NB4 (cell line): Measurements from ENCODE around the gene SLC51A.
"Not testable (repeated sequence)": the region's sequence is repeated elsewhere in the genome, so short reads cannot be mapped to it uniquely, and the experiment has no call there.

ENCODE experiments used
- DNase-seq: peaks from one replicate; pipeline ENCODE4 v3.0.0; 2010; ENCODE audit warnings: low read depth
- H3K4me3 ChIP-seq: one replicate; pipeline ENCODE4 v1.5.1; 2011; ENCODE audit warnings: mild to moderate bottlenecking, low read depth, low read length, moderate library complexity
- CTCF ChIP-seq: IDR thresholded peaks from one replicate; pipeline ENCODE4 v1.5.1; 2012; ENCODE audit warnings: low read depth, low read length
- MAX ChIP-seq: IDR thresholded peaks from 2 replicates; pipeline ENCODE4 v1.6.1; 2011; ENCODE audit warnings: low read depth, low read length
- MYC ChIP-seq: IDR thresholded peaks from 2 replicates; pipeline ENCODE4 v1.6.1; 2011; ENCODE audit warnings: low read depth, low read length
- POLR2A ChIP-seq: IDR thresholded peaks from 2 replicates; pipeline ENCODE4 v1.6.1; 2011; ENCODE audit warnings: mild to moderate bottlenecking; ENCODE audit not compliant: insufficient read length; ENCODE audit errors: extremely low read depth

The SLC51A gene

GRCh38 chr3:196179380-196180308 lies 36.7 kb upstream of the SLC51A start:
- TF ChIP-seq POLR2A: peak; percentile 14
- TF ChIP-seq MYC: peak; percentile 81
- TF ChIP-seq CTCF: no peak
- peak; percentile 71 for TF ChIP-seq MAX
- DNase-seq: peak; percentile 92
- H3K4me3 ChIP-seq: peak overlapping the region; percentile 14

GRCh38 chr3:196180346-196180745 lies 36.0 kb upstream of the SLC51A start:
- DNase-seq: no peak
- no peak for TF ChIP-seq POLR2A
- TF ChIP-seq MAX: no peak
- TF ChIP-seq MYC: no peak
- no peak for TF ChIP-seq CTCF
- no peak overlapping the region for H3K4me3 ChIP-seq

GRCh38 chr3:196181127-196181546 lies 35.2 kb upstream of the SLC51A start:
- H3K4me3 ChIP-seq: no peak overlapping the region
- no peak for TF ChIP-seq MYC
- DNase-seq: peak; percentile 36

- not testable (repeated sequence) for DNase-seq, H3K4me3 ChIP-seq
These were observed 32.2 kb upstream of the SLC51A start for GRCh38 chr3:196184169-196184432.

GRCh38 chr3:196184881-196185280 lies 31.5 kb upstream of the SLC51A start:
- TF ChIP-seq POLR2A (no peak), MAX (no peak), CTCF (no peak), MYC (no peak)
- H3K4me3 ChIP-seq: no peak overlapping the region
- DNase-seq: no peak

GRCh38 chr3:196186651-196187573 lies 29.4 kb upstream of the SLC51A start:
- DNase-seq: no peak
- no peak overlapping the region for H3K4me3 ChIP-seq
- TF ChIP-seq MYC (no peak), POLR2A (no peak), CTCF (no peak), MAX (no peak)
